Erythroblast (primary cell): ENCODE data around the gene PPP2R5C.

Experiments
- GATA1 ChIP-seq: IDR thresholded peaks from 2 replicates; pipeline ENCODE4 v1.6.1; 2011; ENCODE audit warnings: low read depth, mild to moderate bottlenecking, control low read depth, low read length, moderate library complexity
- POLR2A ChIP-seq: IDR thresholded peaks from 2 replicates; pipeline ENCODE4 v1.6.1; 2011; ENCODE audit warnings: mild to moderate bottlenecking, low read length

GRCh38 chr14:101907619-101908018 is 146.1 kb downstream of the PPP2R5C start:
- TF ChIP-seq POLR2A: no peak
- no peak for TF ChIP-seq GATA1
